Measurements from ENCODE around the gene AMBRA1. TPM values are rescaled to one million over a fixed set of nuclear protein-coding genes. Genes with fewer than 3 reads are reported as not detected.

Gene AMBRA1
- total and polyA plus RNA-seq, 2 donors (not counting 3 experiments of a cell fraction or from before 2014, with no cell fraction given), result 18.4 to 32.4 TPM

GRCh38 chr11:46363455-46364005 lies 230.3 kb downstream of the AMBRA1 start:
- Histone ChIP-seq H3K4me1 (ENCODE audit: control insufficient read depth, extremely low read depth, insufficient read depth, low read length) (peaks cover 34% of the 10 kb centered on the region), H3K4me3 (replicated peaks in 1 of 3; ENCODE audit: insufficient read depth in 1 of 3, low read depth in 1 of 3, low read length in 3 of 3) (no peak overlapping the region), H3K36me3 (ENCODE audit: control insufficient read depth in 2 of 2, extremely low read depth in 1 of 2, insufficient read depth in 2 of 2, low read length in 2 of 2) (peaks cover 0 to 2% of the 10 kb centered on the region in 2 experiments), H3K27me3 (ENCODE audit: control insufficient read depth in 2 of 2, insufficient read depth in 2 of 2, low read length in 2 of 2) (no peaks in the 10 kb centered on the region), H3K9me1 (replicated peaks; ENCODE audit: control insufficient read depth, extremely low read depth, insufficient read depth, low read length) (no peaks in the 10 kb centered on the region), H3K27ac (ENCODE audit: insufficient read depth, low read depth, low read length) (peak overlapping the region; percentile 80), H3K79me2 (ENCODE audit: control insufficient read depth, insufficient read depth, low read length) (peaks cover 36% of the 10 kb centered on the region), H2AFZ (ENCODE audit: low read depth, low read length) (no peak overlapping the region), H3K9ac (replicated peaks; ENCODE audit: extremely low read depth, insufficient read depth, low read length) (peak overlapping the region; percentile 53), H3K9me3 (replicated peaks; ENCODE audit: control insufficient read depth, insufficient read depth, low read length) (no peaks in the 10 kb centered on the region), H4K20me1 (replicated peaks; ENCODE audit: control insufficient read depth, extremely low read depth, insufficient read depth, low read length) (no peaks in the 10 kb centered on the region), H3K4me2 (ENCODE audit: insufficient read depth, low read length) (peak overlapping the region; percentile 32)
- ChIA-PET CTCF (interaction anchor here (1.2 to 11.6 kb wide), 3 partner anchors 11 to 125 kb away, joined by 3 to 200 read pairs (median 9); partner anchors contain the start of gene DGKZ), POLR2A (no interaction called here)
- peak; percentile 55 for DNase-seq (ENCODE audit: low read depth, low spot score)
- dilution Hi-C loops (cut with MboI; ENCODE audit: extremely low pct_ligation_motif_present, low sequenced_read_pairs) (no loop called here), intact Hi-C loops (cut with micrococcal nuclease) (loop anchor here (1.0 kb wide), 2 partner anchors 11 to 16 kb away; partner anchors contain the start of gene DGKZ)
- BruUV-seq (replicated peaks), result no TSS peak
- peak; percentile 65 for FAIRE-seq
- TF ChIP-seq CTCF (IDR thresholded peaks at IDR 0.05; ENCODE audit: extremely low read depth in 1 of 2, insufficient read depth in 1 of 2, low read depth in 1 of 2, low read length in 2 of 2), result peak in 1 of 2 donors; percentile 25
- no peak for TF ChIP-seq POLR2A (IDR thresholded peaks at IDR 0.05; ENCODE audit: low read depth, low read length)
- peak; percentile 15 for TF ChIP-seq POLR2AphosphoS5 (IDR thresholded peaks at IDR 0.05; ENCODE audit: insufficient read depth, low read depth, low read length)

GRCh38 chr11:46363031-46363407 lies 230.8 kb downstream of the AMBRA1 start:
- Histone ChIP-seq H3K36me3 (ENCODE audit: control insufficient read depth in 2 of 2, extremely low read depth in 1 of 2, insufficient read depth in 2 of 2, low read length in 2 of 2) (no peaks in the 10 kb centered on the region), H3K9me3 (replicated peaks; ENCODE audit: control insufficient read depth, insufficient read depth, low read length) (no peaks in the 10 kb centered on the region), H3K4me1 (ENCODE audit: control insufficient read depth, extremely low read depth, insufficient read depth, low read length) (peaks cover 34% of the 10 kb centered on the region), H3K79me2 (ENCODE audit: control insufficient read depth, insufficient read depth, low read length) (peaks cover 39% of the 10 kb centered on the region), H3K4me3 (replicated peaks in 1 of 3; ENCODE audit: insufficient read depth in 1 of 3, low read depth in 1 of 3, low read length in 3 of 3) (no peak overlapping the region), H3K9ac (replicated peaks; ENCODE audit: extremely low read depth, insufficient read depth, low read length) (peak overlapping the region; percentile 53), H3K27ac (ENCODE audit: insufficient read depth, low read depth, low read length) (peak overlapping the region; percentile 80), H4K20me1 (replicated peaks; ENCODE audit: control insufficient read depth, extremely low read depth, insufficient read depth, low read length) (no peaks in the 10 kb centered on the region), H3K9me1 (replicated peaks; ENCODE audit: control insufficient read depth, extremely low read depth, insufficient read depth, low read length) (no peaks in the 10 kb centered on the region), H2AFZ (ENCODE audit: low read depth, low read length) (no peak overlapping the region), H3K4me2 (ENCODE audit: insufficient read depth, low read length) (peak overlapping the region; percentile 32), H3K27me3 (ENCODE audit: control insufficient read depth in 2 of 2, insufficient read depth in 2 of 2, low read length in 2 of 2) (no peaks in the 10 kb centered on the region)
- ChIA-PET POLR2A (no interaction called here), CTCF (interaction anchor here (1.2 to 11.6 kb wide), 3 partner anchors 11 to 125 kb away, joined by 3 to 200 read pairs (median 9); partner anchors contain the start of gene DGKZ)
- intact Hi-C loops (cut with micrococcal nuclease), result loop anchor here (1.0 kb wide), 2 partner anchors 11 to 16 kb away; partner anchors contain the start of gene DGKZ
- peak; percentile 77 for DNase-seq (ENCODE audit: low read depth, low spot score)
- no peak for TF ChIP-seq EZH2 (IDR thresholded peaks at IDR 0.05; ENCODE audit: borderline replicate concordance, low read depth, low read length, severe bottlenecking)
- TF ChIP-seq MYC (IDR thresholded peaks at IDR 0.05; ENCODE audit: low read depth, low read length), result no peak
- TF ChIP-seq POLR2A (IDR thresholded peaks at IDR 0.05; ENCODE audit: low read depth, low read length), result no peak
- no peak for TF ChIP-seq FOS (IDR thresholded peaks at IDR 0.05; ENCODE audit: borderline replicate concordance, insufficient read depth, low read length)
- TF ChIP-seq GATA2 (IDR thresholded peaks at IDR 0.05; ENCODE audit: insufficient read depth, insufficient read length, low read depth, low read length), result no peak
- no peak for TF ChIP-seq CTCF (IDR thresholded peaks at IDR 0.05; ENCODE audit: extremely low read depth in 1 of 2, insufficient read depth in 1 of 2, low read depth in 1 of 2, low read length in 2 of 2)
- TF ChIP-seq POLR2AphosphoS5 (IDR thresholded peaks at IDR 0.05; ENCODE audit: insufficient read depth, low read depth, low read length), result no peak
- TF ChIP-seq JUN (IDR thresholded peaks at IDR 0.05; ENCODE audit: borderline replicate concordance, insufficient read depth, insufficient read length, low read depth), result no peak
- TF ChIP-seq, protein P1, sequence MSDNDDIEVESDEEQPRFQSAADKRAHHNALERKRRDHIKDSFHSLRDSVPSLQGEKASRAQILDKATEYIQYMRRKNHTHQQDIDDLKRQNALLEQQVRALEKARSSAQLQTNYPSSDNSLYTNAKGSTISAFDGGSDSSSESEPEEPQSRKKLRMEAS (IDR thresholded peaks at IDR 0.05; ENCODE audit: insufficient read depth, insufficient read length), result no peak
- BruUV-seq (replicated peaks), result no TSS peak
- dilution Hi-C loops (cut with MboI; ENCODE audit: extremely low pct_ligation_motif_present, low sequenced_read_pairs), result no loop called here
- FAIRE-seq, result peak; percentile 97
